HepG2 (cell line): ENCODE results near the gene KIF1C. TPM values are rescaled to one million over a fixed set of nuclear protein-coding genes. Genes with fewer than 3 reads are reported as not detected.

Experiments
- BRCA1 ChIP-seq: sonication (generic); formaldehyde crosslinking; IDR thresholded peaks from 2 replicates; pipeline ENCODE4 v1.4.0; 2020; ENCODE audit warnings: missing genetic modification reagents
- EZH2 ChIP-seq: conservative IDR thresholded peaks from 2 replicates; pipeline ENCODE4 v1.6.1; 2012; ENCODE audit warnings: mild to moderate bottlenecking, low read depth, low read length, moderate library complexity
- FOXA3 ChIP-seq: IDR thresholded peaks from 2 replicates; pipeline ENCODE4 v1.6.1; 2016; ENCODE audit warnings: missing genetic modification reagents, missing compliant biosample characterization
- HHEX ChIP-seq: IDR thresholded peaks from 2 replicates; pipeline ENCODE4 v1.6.1; 2016; ENCODE audit warnings: control low read depth
- NBN ChIP-seq: fragments of 450-650 bp; conservative IDR thresholded peaks from 2 replicates; pipeline ENCODE4 v1.6.1; 2017
- NR1H2 ChIP-seq: sonication (generic); formaldehyde crosslinking; IDR thresholded peaks from 2 replicates; pipeline ENCODE4 v1.8.1; 2022; ENCODE audit warnings: low read depth, missing genetic modification reagents, borderline replicate concordance
- PRDM15 ChIP-seq: sonication (generic); formaldehyde crosslinking; IDR thresholded peaks from 2 replicates; pipeline ENCODE4 v1.4.0; 2020; ENCODE audit warnings: missing genetic modification reagents
- PREB ChIP-seq: sonication (generic); formaldehyde crosslinking; IDR thresholded peaks from 2 replicates; pipeline ENCODE4 v1.4.0; 2020; ENCODE audit warnings: missing genetic modification reagents
- SNAPC5 ChIP-seq: sonication (generic); formaldehyde crosslinking; IDR thresholded peaks from 2 replicates; pipeline ENCODE4 v1.8.1; 2023; ENCODE audit warnings: mild to moderate bottlenecking, missing genetic modification reagents, borderline replicate concordance
- SPEN ChIP-seq: sonication (generic); formaldehyde crosslinking; IDR thresholded peaks from 2 replicates; pipeline ENCODE4 v1.5.1; 2020; ENCODE audit warnings: low read depth, mild to moderate bottlenecking, missing genetic modification reagents
- SRSF1 ChIP-seq: fragments of 200-400 bp; formaldehyde crosslinking; optimal IDR thresholded peaks from 2 replicates; pipeline ENCODE3; 2017; ENCODE audit warnings: mild to moderate bottlenecking, low read depth, low read length, moderate library complexity
- THRA ChIP-seq: sonication (generic); formaldehyde crosslinking; IDR thresholded peaks from 2 replicates; pipeline ENCODE4 v1.4.0; 2020; ENCODE audit warnings: missing genetic modification reagents, borderline replicate concordance
- TRAFD1 ChIP-seq: sonication (generic); formaldehyde crosslinking; IDR thresholded peaks from 2 replicates; pipeline ENCODE4 v1.5.1; 2020; ENCODE audit warnings: missing genetic modification reagents, mild to moderate bottlenecking, borderline replicate concordance
- ZNF17 ChIP-seq: sonication (generic); formaldehyde crosslinking; IDR thresholded peaks from 2 replicates; pipeline ENCODE4 v1.5.0; 2020; ENCODE audit warnings: mild to moderate bottlenecking, missing genetic modification reagents
- ZNF224 ChIP-seq: sonication (generic); formaldehyde crosslinking; IDR thresholded peaks from 2 replicates; pipeline ENCODE4 v1.5.0; 2020; ENCODE audit warnings: mild to moderate bottlenecking, missing genetic modification reagents
- ZNF276 ChIP-seq: sonication (generic); formaldehyde crosslinking; IDR thresholded peaks from 2 replicates; pipeline ENCODE4 v1.4.0; 2020; ENCODE audit warnings: mild to moderate bottlenecking, low read depth, missing genetic modification reagents
- ZNF672 ChIP-seq: sonication (generic); formaldehyde crosslinking; IDR thresholded peaks from 2 replicates; pipeline ENCODE4 v1.8.1; 2022; ENCODE audit warnings: missing genetic modification reagents
- ZNF850 ChIP-seq: sonication (generic); formaldehyde crosslinking; conservative IDR thresholded peaks from 2 replicates; pipeline ENCODE4 v1.9.0; 2021; ENCODE audit warnings: mild to moderate bottlenecking, missing genetic modification reagents
- ZSCAN22 ChIP-seq: sonication (generic); formaldehyde crosslinking; IDR thresholded peaks from 2 replicates; pipeline ENCODE4 v1.4.0; 2020; ENCODE audit warnings: mild to moderate bottlenecking, missing genetic modification reagents
- polyA plus RNA-seq, 8 experiments: library from polyadenylated mRNA; depleted of rRNA in 3 of 8; stranded (reverse) in 7 of 8; unstranded in 1 of 8; fragments of >200 nt; fragmentation: Illumina TruSeq in 4 of 8; extraction: Trizol in 4 of 8; gene quantifications; 2 replicates each; pipeline versions ENCODE4 v1.2.1 to v1.2.3, GENCODE V29; 2011 to 2016; ENCODE audit warnings: low read depth in 4 of 8, missing spikeins in 1 of 8, mixed read lengths in 1 of 8; ENCODE audit not compliant: insufficient read depth in 1 of 8
- total RNA-seq, 5 experiments: library from RNA; depleted of rRNA; stranded (reverse); fragments of >200 nt; fragmentation: Illumina TruSeq; extraction: Trizol; gene quantifications; 2 replicates each; pipeline ENCODE4 v1.2.3, GENCODE V29; 2016; ENCODE audit warnings: low read depth in 1 of 5

The KIF1C gene
- total and polyA plus RNA-seq, 2 of the 13 experiments (the other 11 are each of a cell fraction or from before 2014, with no cell fraction given), result 70.0 to 104 TPM

- TF ChIP-seq ZNF276 (CRISPR knock-in tag) (no peak), ZNF850 (CRISPR knock-in tag) (peak; percentile 91; the same call in 1 of the 2 replicates), EZH2 (no peak), BRCA1 (CRISPR knock-in tag) (no peak), HHEX (CRISPR knock-in tag) (no peak), TRAFD1 (CRISPR knock-in tag) (no peak), PREB (no peak), ZSCAN22 (CRISPR knock-in tag) (no peak), ZNF17 (no peak), SPEN (CRISPR knock-in tag) (peak; percentile 87; the same call in 1 of the 2 replicates), PRDM15 (CRISPR knock-in tag) (no peak), NR1H2 (CRISPR knock-in tag) (no peak), ZNF224 (CRISPR knock-in tag) (0 out of 2 replicates have a peak, but pooled peaks have one; percentile 66), SRSF1 (peak; percentile 74), SNAPC5 (CRISPR knock-in tag) (no peak), FOXA3 (CRISPR knock-in tag) (no peak; the same call in none of the 2 replicates), THRA (CRISPR knock-in tag) (peak; percentile 26; the same call in 1 of the 2 replicates), ZNF672 (CRISPR knock-in tag) (0 out of 2 replicates have a peak, but pooled peaks have one; percentile 24), NBN (no peak)
Measured at GRCh38 chr17:4986951-4987766, 10.6 kb upstream of the KIF1C start, which contains the start of gene CAMTA2 (continued).
